Psoas muscle (tissue), 8 donors: ENCODE results near the gene IZUMO4. TPM values are rescaled to one million over a fixed set of nuclear protein-coding genes. Genes with fewer than 3 reads are reported as not detected.
"Not testable (repeated sequence)": the region's sequence is repeated elsewhere in the genome, so short reads cannot be mapped to it uniquely, and the experiment has no call there.

Source experiments
- ATAC-seq, 4 donors: fragments of 200-7000 bp; cut with Tn5 transposase; one replicate each; pipeline ENCODE4 v1.9.1; 2020; ENCODE audit warnings: moderate library complexity in 3 of 4, mild to moderate bottlenecking in 2 of 4
- DNase-seq, 2 donors: peaks; one replicate each; pipeline ENCODE4 v3.0.0-alpha.2; 2020
- H3K27ac ChIP-seq: fragments of 200-600 bp; one replicate; pipeline ENCODE4 v1.8.0; 2022
- H3K27me3 ChIP-seq, 3 donors: fragments of 200-600 bp in 1 of 3; one replicate each; pipeline versions ENCODE4 v1.6.1 to v1.8.0; 2013 to 2022; ENCODE audit warnings: low read length in 2 of 3, mild to moderate bottlenecking in 2 of 3, moderate library complexity in 1 of 3; ENCODE audit not compliant: insufficient read depth in 3 of 3
- H3K36me3 ChIP-seq, 2 donors: fragments of 200-600 bp in 1 of 2; one replicate each; pipeline versions ENCODE4 v1.6.1 to v1.8.0; 2013 to 2022; ENCODE audit warnings: low read depth in 1 of 2, mild to moderate bottlenecking in 1 of 2, moderate library complexity in 1 of 2; ENCODE audit not compliant: insufficient read depth in 1 of 2
- H3K4me1 ChIP-seq: fragments of 200-600 bp; one replicate; pipeline ENCODE4 v1.8.0; 2022
- H3K4me3 ChIP-seq: fragments of 200-600 bp; one replicate; pipeline ENCODE4 v1.8.0; 2022; ENCODE audit warnings: mild to moderate bottlenecking
- H3K9me3 ChIP-seq: fragments of 200-600 bp; one replicate; pipeline ENCODE4 v1.8.0; 2022
- CTCF ChIP-seq: fragments of 200-600 bp; IDR thresholded peaks from one replicate; pipeline ENCODE4 v1.8.0; 2022; ENCODE audit warnings: antibody characterized with exemption
- WGBS, 3 donors: extraction: QIAGEN DNeasy Blood & Tissue Kit; methylation state at CpG; one replicate each; pipeline versions ENCODE4 v1.1.6 to v1.1.7; 2013; 5-methylcytosine and 5-hydroxymethylcytosine counted together
- intact Hi-C, 2 donors: fragments of 100-400 bp; cut with DNase I; formaldehyde crosslinking; loops; one replicate each; pipeline versions ENCODE4 v1.11.0 to v1.14.2; 2022
- polyA plus RNA-seq, 3 donors: library from polyadenylated mRNA; stranded (reverse); fragments of 200-250 nt; gene quantifications; one replicate each; pipeline ENCODE4 v1.2.3, GENCODE V29; 2013
- total RNA-seq, 4 donors: library from RNA; stranded (reverse); fragmentation: NEBNext Ultra II Directional in 2 of 4; extraction: Animal tissue kit (Norgen Biotek cat#: 25700) in 2 of 4; gene quantifications; one replicate each; pipeline versions ENCODE4 v1.2.1 to v1.2.4, GENCODE V29; 2021 to 2023
- donor health status: healthy with polysubstance abuse.
- donor health status: DM: no; HTN: no; CAD: no; lungs with moderate emphysema.
- donor health status: Bipolar disorder and iron deficiency.
- donor health status: healthy.
- donor health status: DM: yes; HTN: yes; CAD: no.
- donor health status: DM: no; HTN: no; CAD: no.
- donor health status: DM: no; HTN: no; CAD: no.
- donor health status: DM: yes; HTN: yes; CAD: no.

IZUMO4 gene
- total and polyA plus RNA-seq, 7 donors = 0.69 to 3.0 (median 1.6) TPM

GRCh38 chr19:2081873-2082810 is 14.6 kb upstream of the IZUMO4 start:
- peaks cover 0 to 56% of the 10 kb centered on the region in 2 donors for H3K36me3 ChIP-seq
- ATAC-seq = no peak
- H3K27me3 ChIP-seq = no peaks in the 10 kb centered on the region
- no peak overlapping the region for H3K4me3 ChIP-seq
- 85 to 91% (median 88%) methylated on average over 30 of the region's 30 CpGs for WGBS, 3 donors
- H3K9me3 ChIP-seq = no peaks in the 10 kb centered on the region
- intact Hi-C loops = no loop called here
- peaks cover 5% of the 10 kb centered on the region for H3K4me1 ChIP-seq
- no peak for TF ChIP-seq CTCF
- peak overlapping the region; percentile 23 for H3K27ac ChIP-seq
- peak in 1 of 2 donors; percentile 62 for DNase-seq

- DNase-seq = peak in 1 of 2 donors; percentile 58
- Histone ChIP-seq H3K36me3 (peaks cover 0 to 44% of the 10 kb centered on the region in 2 donors), H3K27me3 (no peaks in the 10 kb centered on the region), H3K27ac (no peak overlapping the region), H3K9me3 (no peaks in the 10 kb centered on the region), H3K4me1 (peaks cover 7% of the 10 kb centered on the region), H3K4me3 (peak overlapping the region; percentile 12)
- intact Hi-C loops = no loop called here
- TF ChIP-seq CTCF = no peak
- no peak for ATAC-seq
- 73 to 78% (median 76%) methylated on average over 16 to 20 of the region's 20 CpGs for WGBS, 3 donors
Measured at GRCh38 chr19:2083174-2083854, 13.4 kb upstream of the IZUMO4 start.

GRCh38 chr19:2084993-2085720 is 11.6 kb upstream of the IZUMO4 start:
- Histone ChIP-seq H3K4me1 (peaks cover 13% of the 10 kb centered on the region), H3K27ac (peak overlapping the region; percentile 2), H3K27me3 (no peaks in the 10 kb centered on the region), H3K4me3 (no peak overlapping the region), H3K36me3 (peaks cover 0 to 26% of the 10 kb centered on the region in 2 donors), H3K9me3 (no peaks in the 10 kb centered on the region)
- intact Hi-C loops = no loop called here
- DNase-seq = peak; percentile 65 to 78
- no peak for TF ChIP-seq CTCF
- 76 to 84% (median 77%) methylated on average over 28 of the region's 28 CpGs for WGBS, 3 donors
- peak in 2 of 4 donors; percentile 9 to 11 for ATAC-seq

- WGBS, 3 donors = 54 to 75% (median 60%) methylated on average over 13 of the region's 13 CpGs
- H3K9me3 ChIP-seq, H3K27me3 ChIP-seq, H3K4me3 ChIP-seq, intact Hi-C loops: not testable (repeated sequence)
- ATAC-seq (peak; percentile 36 to 72 (median 61)), DNase-seq (peak; percentile 54 to 82)
- H3K27ac ChIP-seq = peak overlapping the region; percentile 68
- peaks cover 0 to 15% of the 10 kb centered on the region in 2 donors for H3K36me3 ChIP-seq
- H3K4me1 ChIP-seq = peaks cover 30% of the 10 kb centered on the region
Measured at GRCh38 chr19:2086695-2087620, 9.8 kb upstream of the IZUMO4 start.
